Fibroblast of lung (primary cell): ENCODE measurements around the gene HDHD3. TPM values are rescaled to one million over a fixed set of nuclear protein-coding genes. Genes with fewer than 3 reads are reported as not detected.
A peak's percentile ranks its signal among the peaks of the same experiment; 100 is the strongest.

Experiments
- DNase-seq, 2 donors: peaks; one replicate each; pipeline versions ENCODE4 v3.0.0 to v3.0.0-alpha.2; 2010; ENCODE audit warnings: low read depth in 2 of 2
- H2AFZ ChIP-seq: 2 replicates; pipeline ENCODE4 v1.5.1; 2012; ENCODE audit warnings: low read length, control low read depth, inconsistent platforms
- H3K27ac ChIP-seq: 2 replicates; pipeline ENCODE4 v1.5.1; 2011; ENCODE audit warnings: low read length, control low read depth; ENCODE audit not compliant: insufficient read depth
- H3K27me3 ChIP-seq: 2 replicates; pipeline ENCODE4 v1.5.1; 2011; ENCODE audit warnings: mild to moderate bottlenecking, low read length; ENCODE audit not compliant: control insufficient read depth, insufficient read depth
- H3K36me3 ChIP-seq: 2 replicates; pipeline ENCODE4 v1.5.1; 2011; ENCODE audit warnings: low read length; ENCODE audit not compliant: control insufficient read depth, insufficient read depth
- H3K4me1 ChIP-seq: 2 replicates; pipeline ENCODE4 v1.5.1; 2011; ENCODE audit warnings: low read length; ENCODE audit not compliant: control insufficient read depth, insufficient read depth; ENCODE audit errors: extremely low read depth
- H3K4me2 ChIP-seq: 2 replicates; pipeline ENCODE4 v1.5.1; 2011; ENCODE audit warnings: low read length, control low read depth; ENCODE audit not compliant: insufficient read depth; ENCODE audit errors: extremely low read depth
- H3K4me3 ChIP-seq, 4 experiments: fragments of 200-600 bp in 1 of 4; sonication (generic) in 1 of 4; replicated peaks in 1 of 4; 2 replicates each; pipeline ENCODE4 v1.5.1; 2011 to 2016; ENCODE audit warnings: low read length in 4 of 4, low read depth in 3 of 4, mild to moderate bottlenecking in 3 of 4, control low read depth in 2 of 4, inconsistent platforms in 1 of 4, mixed read lengths in 1 of 4; ENCODE audit not compliant: insufficient read depth in 1 of 4; ENCODE audit errors: control extremely low read depth in 1 of 4
- H3K79me2 ChIP-seq: 2 replicates; pipeline ENCODE4 v1.5.1; 2012; ENCODE audit warnings: mild to moderate bottlenecking, low read length, inconsistent platforms; ENCODE audit not compliant: control insufficient read depth, insufficient read depth
- H3K9ac ChIP-seq: 2 replicates; pipeline ENCODE4 v1.5.1; 2011; ENCODE audit warnings: mild to moderate bottlenecking, low read length, control low read depth; ENCODE audit not compliant: insufficient read depth
- H3K9me3 ChIP-seq: 2 replicates; pipeline ENCODE4 v1.5.1; 2012; ENCODE audit warnings: low read depth, low read length; ENCODE audit not compliant: control insufficient read depth, insufficient read depth
- H4K20me1 ChIP-seq: 2 replicates; pipeline ENCODE4 v1.5.1; 2011; ENCODE audit warnings: low read length; ENCODE audit not compliant: control insufficient read depth, insufficient read depth; ENCODE audit errors: extremely low read depth
- CTCF ChIP-seq, 2 donors: IDR thresholded peaks in 1 of 2; conservative IDR thresholded peaks in 1 of 2; 1 replicate in 1 of 2; 2 replicates in 1 of 2; pipeline ENCODE4 v1.5.1; 2011 to 2012; ENCODE audit warnings: low read length in 2 of 2, control low read depth in 1 of 2, inconsistent platforms in 1 of 2, low read depth in 1 of 2, mild to moderate bottlenecking in 1 of 2
- EZH2 ChIP-seq: IDR thresholded peaks from 2 replicates; pipeline ENCODE4 v1.5.1; 2012; ENCODE audit warnings: low read length, control low read depth, mild to moderate bottlenecking; ENCODE audit errors: missing control alignments
- polyA plus RNA-seq, 2 donors: library from polyadenylated mRNA; depleted of rRNA in 1 of 2; stranded (reverse) in 1 of 2; unstranded in 1 of 2; fragments of >200 nt; gene quantifications; 2 replicates each; pipeline ENCODE4 v1.2.1, GENCODE V29; 2011 to 2012; ENCODE audit warnings: missing spikeins in 1 of 2
- total RNA-seq: library from RNA; depleted of rRNA; stranded (reverse); fragments of >200 nt; gene quantifications from 2 replicates; pipeline ENCODE4 v1.2.1, GENCODE V29; 2014

Gene HDHD3
- total and polyA plus RNA-seq, 2 donors (not counting 1 experiment from before 2014, with no cell fraction given), result 6.5 to 14.2 TPM

GRCh38 chr9:113355040-113355596 lies 21.7 kb downstream of the HDHD3 start:
- Histone ChIP-seq H3K9me3 (no peaks in the 10 kb centered on the region), H3K79me2 (no peaks in the 10 kb centered on the region), H3K4me2 (no peak overlapping the region), H3K27me3 (peaks cover 37% of the 10 kb centered on the region), H4K20me1 (no peaks in the 10 kb centered on the region), H2AFZ (no peak overlapping the region), H3K27ac (no peak overlapping the region), H3K36me3 (no peaks in the 10 kb centered on the region), H3K4me1 (no peaks in the 10 kb centered on the region), H3K9ac (no peak overlapping the region), H3K4me3 (no peak overlapping the region)
- TF ChIP-seq CTCF (conservative IDR thresholded peaks at IDR 0.05 in 1 of 2, IDR thresholded peaks at IDR 0.05 in 1 of 2; ENCODE audit: low read depth in 1 of 2, low read length in 2 of 2), result peak; percentile 23 to 30
- TF ChIP-seq EZH2, result no peak
- peak in 1 of 2 donors; percentile 27 for DNase-seq

GRCh38 chr9:113352411-113352810 lies 24.4 kb downstream of the HDHD3 start:
- Histone ChIP-seq H3K9me3 (no peaks in the 10 kb centered on the region), H3K27me3 (peaks cover 45% of the 10 kb centered on the region), H2AFZ (no peak overlapping the region), H3K36me3 (no peaks in the 10 kb centered on the region), H3K79me2 (no peaks in the 10 kb centered on the region), H4K20me1 (no peaks in the 10 kb centered on the region), H3K4me3 (no peak overlapping the region), H3K9ac (no peak overlapping the region), H3K4me1 (no peaks in the 10 kb centered on the region), H3K27ac (no peak overlapping the region), H3K4me2 (no peak overlapping the region)
- DNase-seq, result no peak
- TF ChIP-seq EZH2, result no peak
- no peak for TF ChIP-seq CTCF (conservative IDR thresholded peaks at IDR 0.05 in 1 of 2, IDR thresholded peaks at IDR 0.05 in 1 of 2; ENCODE audit: low read depth in 1 of 2, low read length in 2 of 2)

GRCh38 chr9:113352006-113352405 lies 24.8 kb downstream of the HDHD3 start:
- no peak overlapping the region for H2AFZ ChIP-seq
- no peaks in the 10 kb centered on the region for H3K9me3 ChIP-seq
- no peak overlapping the region for H3K4me3 ChIP-seq
- H3K79me2 ChIP-seq, result no peaks in the 10 kb centered on the region
- no peak for TF ChIP-seq EZH2
- no peak for TF ChIP-seq CTCF (conservative IDR thresholded peaks at IDR 0.05 in 1 of 2, IDR thresholded peaks at IDR 0.05 in 1 of 2; ENCODE audit: low read depth in 1 of 2, low read length in 2 of 2)
- peaks cover 45% of the 10 kb centered on the region for H3K27me3 ChIP-seq
- H3K4me2 ChIP-seq, result no peak overlapping the region
- no peak overlapping the region for H3K9ac ChIP-seq
- H4K20me1 ChIP-seq, result no peaks in the 10 kb centered on the region
- no peak overlapping the region for H3K27ac ChIP-seq
- H3K36me3 ChIP-seq, result no peaks in the 10 kb centered on the region
- no peaks in the 10 kb centered on the region for H3K4me1 ChIP-seq
- DNase-seq, result peak in 1 of 2 donors; percentile 8
